ENCODE measurements around the gene CXADR. TPM values are rescaled to one million over a fixed set of nuclear protein-coding genes. Genes with fewer than 3 reads are reported as not detected.
A peak's percentile ranks its signal among the peaks of the same experiment; 100 is the strongest.

Gene CXADR
- total RNA-seq (ENCODE audit: unreplicated experiment), result 54.9 TPM
- long read RNA-seq, full-length matches to known transcripts, result 64 of 80 reads
- long read RNA-seq, partial matches to known transcripts, result 3 of 80 reads
- long read RNA-seq, other reads (novel, unspliced or antisense), result 13 of 80 reads

- H3K4me1 Mint-ChIP-seq (ENCODE audit: low read depth, unreplicated experiment), result peaks cover 3% of the 10 kb centered on the region
- H3K27ac Mint-ChIP-seq (ENCODE audit: unreplicated experiment), result peak within 1 kb of the TSS; percentile 80
- peaks cover 12% of the 10 kb centered on the region for H3K9me3 Mint-ChIP-seq (ENCODE audit: unreplicated experiment)
- H3K36me3 Mint-ChIP-seq (ENCODE audit: unreplicated experiment), result no peaks in the 10 kb centered on the region
- H3K27me3 Mint-ChIP-seq (ENCODE audit: unreplicated experiment), result peaks cover 14% of the 10 kb centered on the region
- peak; percentile 89 for DNase-seq
- peak; percentile 90 for TF ChIP-seq CTCF (IDR thresholded peaks at IDR 0.05; ENCODE audit: partially characterized antibody, unreplicated experiment)
- peak within 1 kb of the TSS; percentile 92 for H3K4me3 Mint-ChIP-seq (ENCODE audit: unreplicated experiment)
Measured at GRCh38 chr21:17512253-17513213, at the start of gene CXADR. Gene CXADR, plus strand, starts transcription at chr21:17513043. Its CDS starts 87 bp downstream, at chr21:17513130.

GRCh38 chr21:17466166-17466565 lies 46.7 kb upstream of the CXADR start:
- Mint-ChIP-seq H3K4me3 (ENCODE audit: unreplicated experiment) (no peak overlapping the region), H3K27ac (ENCODE audit: unreplicated experiment) (no peak overlapping the region), H3K9me3 (ENCODE audit: unreplicated experiment) (no peaks in the 10 kb centered on the region), H3K4me1 (ENCODE audit: low read depth, unreplicated experiment) (no peaks in the 10 kb centered on the region), H3K27me3 (ENCODE audit: unreplicated experiment) (no peaks in the 10 kb centered on the region), H3K36me3 (ENCODE audit: unreplicated experiment) (no peaks in the 10 kb centered on the region)
- no peak for DNase-seq
- TF ChIP-seq CTCF (IDR thresholded peaks at IDR 0.05; ENCODE audit: partially characterized antibody, unreplicated experiment), result no peak

GRCh38 chr21:17467392-17467791 lies 45.5 kb upstream of the CXADR start:
- no peaks in the 10 kb centered on the region for H3K36me3 Mint-ChIP-seq (ENCODE audit: unreplicated experiment)
- no peak overlapping the region for H3K4me3 Mint-ChIP-seq (ENCODE audit: unreplicated experiment)
- no peak for TF ChIP-seq CTCF (IDR thresholded peaks at IDR 0.05; ENCODE audit: partially characterized antibody, unreplicated experiment)
- no peaks in the 10 kb centered on the region for H3K27me3 Mint-ChIP-seq (ENCODE audit: unreplicated experiment)
- H3K27ac Mint-ChIP-seq (ENCODE audit: unreplicated experiment), result no peak overlapping the region
- no peaks in the 10 kb centered on the region for H3K4me1 Mint-ChIP-seq (ENCODE audit: low read depth, unreplicated experiment)
- no peak for DNase-seq
- no peaks in the 10 kb centered on the region for H3K9me3 Mint-ChIP-seq (ENCODE audit: unreplicated experiment)

- no peak for DNase-seq
- Mint-ChIP-seq H3K4me3 (ENCODE audit: unreplicated experiment) (no peak overlapping the region), H3K9me3 (ENCODE audit: unreplicated experiment) (no peaks in the 10 kb centered on the region), H3K27ac (ENCODE audit: unreplicated experiment) (no peak overlapping the region), H3K36me3 (ENCODE audit: unreplicated experiment) (no peaks in the 10 kb centered on the region), H3K27me3 (ENCODE audit: unreplicated experiment) (no peaks in the 10 kb centered on the region), H3K4me1 (ENCODE audit: low read depth, unreplicated experiment) (no peaks in the 10 kb centered on the region)
- TF ChIP-seq CTCF (IDR thresholded peaks at IDR 0.05; ENCODE audit: partially characterized antibody, unreplicated experiment), result no peak
Measured at GRCh38 chr21:17467829-17468228, 45.0 kb upstream of the CXADR start.

- no peak for TF ChIP-seq CTCF (IDR thresholded peaks at IDR 0.05; ENCODE audit: partially characterized antibody, unreplicated experiment)
- Mint-ChIP-seq H3K27me3 (ENCODE audit: unreplicated experiment) (no peaks in the 10 kb centered on the region), H3K4me3 (ENCODE audit: unreplicated experiment) (no peak overlapping the region), H3K9me3 (ENCODE audit: unreplicated experiment) (no peaks in the 10 kb centered on the region), H3K4me1 (ENCODE audit: low read depth, unreplicated experiment) (no peaks in the 10 kb centered on the region), H3K36me3 (ENCODE audit: unreplicated experiment) (no peaks in the 10 kb centered on the region), H3K27ac (ENCODE audit: unreplicated experiment) (no peak overlapping the region)
- DNase-seq, result no peak
Measured at GRCh38 chr21:17468698-17469097, 44.1 kb upstream of the CXADR start.

Data from glutamatergic neuron (in vitro differentiated cells).